Measurements from ENCODE around the gene STEAP3. TPM values are rescaled to one million over a fixed set of nuclear protein-coding genes. Genes with fewer than 3 reads are reported as not detected.

The STEAP3 gene, protein sequence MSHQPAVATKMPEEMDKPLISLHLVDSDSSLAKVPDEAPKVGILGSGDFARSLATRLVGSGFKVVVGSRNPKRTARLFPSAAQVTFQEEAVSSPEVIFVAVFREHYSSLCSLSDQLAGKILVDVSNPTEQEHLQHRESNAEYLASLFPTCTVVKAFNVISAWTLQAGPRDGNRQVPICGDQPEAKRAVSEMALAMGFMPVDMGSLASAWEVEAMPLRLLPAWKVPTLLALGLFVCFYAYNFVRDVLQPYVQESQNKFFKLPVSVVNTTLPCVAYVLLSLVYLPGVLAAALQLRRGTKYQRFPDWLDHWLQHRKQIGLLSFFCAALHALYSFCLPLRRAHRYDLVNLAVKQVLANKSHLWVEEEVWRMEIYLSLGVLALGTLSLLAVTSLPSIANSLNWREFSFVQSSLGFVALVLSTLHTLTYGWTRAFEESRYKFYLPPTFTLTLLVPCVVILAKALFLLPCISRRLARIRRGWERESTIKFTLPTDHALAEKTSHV
- total RNA-seq = under 1 TPM in 1 of 2 donors, not detected in 1; 0.70 TPM

- H3K27ac Mint-ChIP-seq = no peak within 1 kb of the TSS
- H3K36me3 Mint-ChIP-seq = no peaks in the 10 kb centered on the region
- H3K9me3 Mint-ChIP-seq = no peaks in the 10 kb centered on the region
- ATAC-seq = peak; percentile 53 to 70
- DNase-seq (ENCODE audit: low spot score in 2 of 2) = no peak
These were observed at the start of gene STEAP3 for GRCh38 chr2:119223521-119224390. Gene STEAP3 (plus strand): TSS chr2:119223834. CDS start chr2:119231013, 7,179 bp downstream.

DNA sequence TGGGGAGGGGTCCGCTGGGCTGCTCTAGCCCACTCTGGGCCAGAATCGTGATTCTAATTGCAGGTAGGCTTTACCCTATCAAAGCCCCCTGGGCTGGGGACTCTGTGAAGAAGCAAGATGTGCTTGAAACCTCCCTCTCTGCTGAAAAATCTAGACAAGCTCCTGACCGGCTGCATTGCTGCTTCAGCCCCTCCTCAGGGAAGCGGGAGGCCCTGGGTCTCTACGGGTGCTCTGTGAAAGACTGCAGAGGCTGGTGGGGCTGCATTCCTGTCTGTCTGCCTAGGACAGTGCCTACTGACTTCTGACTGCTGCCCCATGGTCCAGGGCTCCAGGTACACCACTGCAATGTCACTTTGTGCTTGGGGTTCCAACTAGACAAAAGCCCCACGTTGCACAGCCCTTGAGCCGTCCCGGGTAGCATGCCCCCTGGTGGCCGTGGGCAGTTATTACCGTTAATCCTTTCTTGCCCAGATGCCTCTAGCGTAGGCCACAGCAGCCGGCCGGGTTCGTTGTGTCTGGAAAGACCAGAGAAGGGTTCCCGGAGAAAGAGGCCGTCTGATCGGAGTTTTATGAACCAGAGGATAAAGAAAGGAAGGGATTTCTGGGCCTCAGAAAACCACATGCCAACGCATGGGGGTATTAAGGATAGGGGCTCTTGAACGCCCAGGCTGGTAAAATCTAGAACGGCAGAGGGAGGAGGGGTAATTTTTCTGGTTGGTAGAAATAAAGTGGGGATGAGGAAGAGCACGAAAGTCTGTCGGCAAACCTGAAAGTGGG is 49.2 kb upstream of the STEAP3 start:
- H3K36me3 Mint-ChIP-seq = no peaks in the 10 kb centered on the region
- H3K27ac Mint-ChIP-seq = no peak overlapping the region
- no peaks in the 10 kb centered on the region for H3K9me3 Mint-ChIP-seq
- DNase-seq (ENCODE audit: low spot score in 2 of 2) = peak in 1 of 2 donors; percentile 74
- peak; percentile 61 to 75 for ATAC-seq

DNA sequence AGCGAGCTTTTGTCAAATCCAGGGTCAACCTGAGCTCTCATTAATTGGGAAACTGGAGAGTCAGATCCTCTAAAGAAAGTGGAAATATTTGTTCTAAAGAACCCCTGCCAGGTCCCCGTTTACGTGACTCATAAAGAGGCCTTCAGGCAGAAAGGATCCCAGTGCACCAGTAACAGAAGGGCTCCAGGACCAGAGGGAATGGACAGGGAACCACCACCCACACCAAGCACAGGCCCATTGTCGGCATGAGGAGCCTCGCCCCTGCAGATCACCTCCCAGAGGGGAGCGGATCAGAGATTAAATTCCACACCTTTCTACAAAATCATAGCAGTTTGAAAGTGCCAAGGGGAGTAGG is 48.7 kb upstream of the STEAP3 start:
- no peaks in the 10 kb centered on the region for H3K36me3 Mint-ChIP-seq
- DNase-seq (ENCODE audit: low spot score in 2 of 2) (no peak), ATAC-seq (no peak)
- no peaks in the 10 kb centered on the region for H3K9me3 Mint-ChIP-seq
- H3K27ac Mint-ChIP-seq = no peak overlapping the region

- Mint-ChIP-seq H3K27ac (no peak overlapping the region), H3K36me3 (no peaks in the 10 kb centered on the region), H3K9me3 (no peaks in the 10 kb centered on the region)
- DNase-seq (ENCODE audit: low spot score in 2 of 2) (no peak), ATAC-seq (no peak)
These were observed 48.1 kb upstream of the STEAP3 start for GRCh38 chr2:119175517-119175916.

GRCh38 chr2:119177171-119177837 is 46.3 kb upstream of the STEAP3 start:
- Mint-ChIP-seq H3K36me3 (no peaks in the 10 kb centered on the region), H3K27ac (no peak overlapping the region), H3K9me3 (no peaks in the 10 kb centered on the region)
- ATAC-seq = no peak
- peak in 1 of 2 donors; percentile 42 for DNase-seq (ENCODE audit: low spot score in 2 of 2)

DNA sequence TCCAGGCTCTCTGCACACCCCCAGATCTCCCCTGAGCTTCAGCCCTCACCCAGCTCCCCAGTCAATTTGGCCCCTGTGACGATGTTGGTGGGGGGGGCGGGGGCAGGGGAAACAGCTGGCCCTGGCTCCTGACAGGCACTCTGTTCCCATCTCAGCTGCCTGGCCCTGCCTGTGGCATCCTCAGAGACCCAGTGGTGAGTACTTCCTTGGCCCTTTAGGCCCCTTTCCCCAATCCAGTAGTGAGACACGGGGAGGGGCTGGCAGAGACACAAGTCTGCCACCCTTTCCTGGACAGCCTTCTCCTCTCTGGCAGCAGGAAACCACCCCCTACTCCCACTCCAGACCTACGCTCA is 45.8 kb upstream of the STEAP3 start:
- Mint-ChIP-seq H3K27ac (no peak overlapping the region), H3K9me3 (no peaks in the 10 kb centered on the region), H3K36me3 (no peaks in the 10 kb centered on the region)
- no peak for DNase-seq (ENCODE audit: low spot score in 2 of 2)
- ATAC-seq = no peak

GRCh38 chr2:119178776-119179175 is 44.9 kb upstream of the STEAP3 start:
- Mint-ChIP-seq H3K36me3 (no peaks in the 10 kb centered on the region), H3K27ac (no peak overlapping the region), H3K9me3 (no peaks in the 10 kb centered on the region)
- ATAC-seq (no peak), DNase-seq (ENCODE audit: low spot score in 2 of 2) (no peak)

DNA sequence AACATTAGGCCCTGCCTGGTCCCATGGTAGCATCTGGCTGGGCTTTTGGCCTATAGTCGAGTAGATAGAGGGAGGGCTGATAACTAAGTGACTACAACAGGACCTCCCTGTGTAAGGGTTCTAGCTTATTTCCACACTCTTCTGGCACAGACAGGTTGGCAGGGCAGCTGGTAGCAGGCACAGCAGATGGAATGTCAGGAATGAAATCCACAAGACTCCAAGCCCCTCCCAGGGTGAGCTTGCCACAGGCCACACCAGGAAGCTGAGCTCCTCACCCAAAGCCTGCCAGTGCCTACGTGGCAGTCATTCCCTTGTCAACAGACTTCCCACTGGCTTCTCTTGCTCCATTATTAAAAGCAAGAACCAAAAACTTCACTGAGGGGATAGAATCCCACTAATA is 44.4 kb upstream of the STEAP3 start:
- Mint-ChIP-seq H3K27ac (no peak overlapping the region), H3K36me3 (no peaks in the 10 kb centered on the region), H3K9me3 (no peaks in the 10 kb centered on the region)
- DNase-seq (ENCODE audit: low spot score in 2 of 2) (no peak), ATAC-seq (no peak)

DNA sequence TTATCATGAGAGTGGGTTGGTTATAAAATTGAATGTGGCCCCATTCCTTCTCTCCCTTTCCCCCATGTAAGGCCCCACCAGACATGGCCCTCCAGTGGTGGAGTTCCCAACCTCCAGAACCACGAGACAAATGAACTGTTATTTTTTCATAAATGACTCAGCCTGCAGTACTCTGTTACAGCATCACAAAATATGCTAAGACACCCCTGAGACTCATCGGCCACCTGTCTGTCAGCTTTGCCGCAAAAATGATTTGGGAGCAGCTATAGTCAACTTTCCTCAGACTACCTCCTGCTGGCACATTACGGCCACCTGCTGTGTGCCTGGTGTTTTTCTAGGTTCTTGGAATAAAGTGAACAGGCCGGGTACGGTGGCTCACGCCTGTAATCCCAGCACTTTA is 43.6 kb upstream of the STEAP3 start:
- H3K27ac Mint-ChIP-seq = no peak overlapping the region
- no peaks in the 10 kb centered on the region for H3K9me3 Mint-ChIP-seq
- ATAC-seq (no peak), DNase-seq (ENCODE audit: low spot score in 2 of 2) (no peak)
- H3K36me3 Mint-ChIP-seq = no peaks in the 10 kb centered on the region

DNA sequence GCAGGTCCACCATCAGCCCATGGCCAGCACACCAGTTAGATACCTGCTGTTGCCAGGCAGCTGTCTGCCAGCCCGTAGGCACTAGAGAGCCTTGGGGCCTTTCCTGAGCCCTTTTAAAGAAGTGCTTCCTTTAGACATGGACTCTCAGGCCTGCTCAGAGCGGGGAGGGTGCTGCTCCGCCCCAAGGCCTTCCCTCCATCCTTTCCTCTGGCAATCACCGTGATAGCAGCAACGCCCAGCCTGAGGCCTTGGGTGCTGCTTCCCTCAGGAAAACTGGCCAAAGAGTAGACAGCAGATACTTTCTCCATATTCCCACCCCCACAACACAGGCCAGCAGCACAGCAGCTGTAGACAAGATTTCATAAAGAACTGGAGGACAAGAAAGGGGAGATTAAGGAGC is 42.7 kb upstream of the STEAP3 start:
- ATAC-seq = no peak
- no peaks in the 10 kb centered on the region for H3K9me3 Mint-ChIP-seq
- no peak for DNase-seq (ENCODE audit: low spot score in 2 of 2)
- H3K36me3 Mint-ChIP-seq = no peaks in the 10 kb centered on the region
- no peak overlapping the region for H3K27ac Mint-ChIP-seq

GRCh38 chr2:119181391-119181790 is 42.2 kb upstream of the STEAP3 start:
- DNase-seq (ENCODE audit: low spot score in 2 of 2) (no peak), ATAC-seq (no peak)
- Mint-ChIP-seq H3K9me3 (no peaks in the 10 kb centered on the region), H3K27ac (no peak overlapping the region), H3K36me3 (no peaks in the 10 kb centered on the region)

GRCh38 chr2:119181791-119182445 is 41.7 kb upstream of the STEAP3 start:
- Mint-ChIP-seq H3K9me3 (no peaks in the 10 kb centered on the region), H3K27ac (no peak overlapping the region), H3K36me3 (no peaks in the 10 kb centered on the region)
- DNase-seq (ENCODE audit: low spot score in 2 of 2) = no peak
- no peak for ATAC-seq

- no peaks in the 10 kb centered on the region for H3K36me3 Mint-ChIP-seq
- no peak for ATAC-seq
- DNase-seq (ENCODE audit: low spot score in 2 of 2) = no peak
- H3K27ac Mint-ChIP-seq = no peak overlapping the region
- H3K9me3 Mint-ChIP-seq = no peaks in the 10 kb centered on the region
These were observed 39.1 kb upstream of the STEAP3 start for GRCh38 chr2:119184512-119184911.

- no peaks in the 10 kb centered on the region for H3K9me3 Mint-ChIP-seq
- ATAC-seq (no peak), DNase-seq (ENCODE audit: low spot score in 2 of 2) (no peak)
- no peaks in the 10 kb centered on the region for H3K36me3 Mint-ChIP-seq
- no peak overlapping the region for H3K27ac Mint-ChIP-seq
These were observed 33.1 kb upstream of the STEAP3 start for GRCh38 chr2:119190321-119191111.

GRCh38 chr2:119192893-119193292 is 30.7 kb upstream of the STEAP3 start:
- Mint-ChIP-seq H3K36me3 (no peaks in the 10 kb centered on the region), H3K27ac (no peak overlapping the region), H3K9me3 (no peaks in the 10 kb centered on the region)
- ATAC-seq = no peak
- no peak for DNase-seq (ENCODE audit: low spot score in 2 of 2)
